Measurements from ENCODE around the gene TXNDC15.
A peak's percentile ranks its signal among the peaks of the same experiment; 100 is the strongest.

TXNDC15 gene

DNA sequence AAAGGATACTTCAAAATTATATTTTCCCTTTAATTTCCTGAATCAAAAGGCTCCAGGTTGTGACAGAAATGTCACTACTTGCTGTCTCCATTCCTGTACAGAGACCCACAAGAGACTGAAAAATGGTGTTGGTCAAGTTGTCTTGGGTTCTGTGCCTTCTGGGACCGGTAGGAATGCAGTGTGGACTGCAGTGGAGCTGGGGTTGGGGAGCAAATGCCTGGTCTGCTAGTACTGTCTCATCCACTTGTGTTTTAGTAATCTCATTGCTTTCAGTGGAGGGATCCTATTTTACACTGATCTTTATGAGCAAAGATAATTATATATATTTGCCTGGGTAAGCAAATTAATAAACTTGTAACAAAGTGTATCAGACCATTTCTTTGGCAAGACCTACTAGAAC is 69.4 kb downstream of the TXNDC15 start:
- no peak for TF ChIP-seq SPI1 (IDR thresholded peaks at IDR 0.05; ENCODE audit: borderline replicate concordance, low read depth)
- TF ChIP-seq, protein P1, sequence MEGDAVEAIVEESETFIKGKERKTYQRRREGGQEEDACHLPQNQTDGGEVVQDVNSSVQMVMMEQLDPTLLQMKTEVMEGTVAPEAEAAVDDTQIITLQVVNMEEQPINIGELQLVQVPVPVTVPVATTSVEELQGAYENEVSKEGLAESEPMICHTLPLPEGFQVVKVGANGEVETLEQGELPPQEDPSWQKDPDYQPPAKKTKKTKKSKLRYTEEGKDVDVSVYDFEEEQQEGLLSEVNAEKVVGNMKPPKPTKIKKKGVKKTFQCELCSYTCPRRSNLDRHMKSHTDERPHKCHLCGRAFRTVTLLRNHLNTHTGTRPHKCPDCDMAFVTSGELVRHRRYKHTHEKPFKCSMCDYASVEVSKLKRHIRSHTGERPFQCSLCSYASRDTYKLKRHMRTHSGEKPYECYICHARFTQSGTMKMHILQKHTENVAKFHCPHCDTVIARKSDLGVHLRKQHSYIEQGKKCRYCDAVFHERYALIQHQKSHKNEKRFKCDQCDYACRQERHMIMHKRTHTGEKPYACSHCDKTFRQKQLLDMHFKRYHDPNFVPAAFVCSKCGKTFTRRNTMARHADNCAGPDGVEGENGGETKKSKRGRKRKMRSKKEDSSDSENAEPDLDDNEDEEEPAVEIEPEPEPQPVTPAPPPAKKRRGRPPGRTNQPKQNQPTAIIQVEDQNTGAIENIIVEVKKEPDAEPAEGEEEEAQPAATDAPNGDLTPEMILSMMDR (IDR thresholded peaks at IDR 0.05; ENCODE audit: insufficient read depth, low read length): no peak
- Histone ChIP-seq H3K4me3 (replicated peaks; ENCODE audit: insufficient read depth, low read length) (no peak overlapping the region), H3K27ac (replicated peaks) (no peak overlapping the region), H3K27me3 (ENCODE audit: insufficient read depth, poor library complexity, severe bottlenecking) (no peaks in the 10 kb centered on the region)
- DNase-seq (ENCODE audit: low read depth in 1 of 2, low spot score in 1 of 2): no peak

DNA sequence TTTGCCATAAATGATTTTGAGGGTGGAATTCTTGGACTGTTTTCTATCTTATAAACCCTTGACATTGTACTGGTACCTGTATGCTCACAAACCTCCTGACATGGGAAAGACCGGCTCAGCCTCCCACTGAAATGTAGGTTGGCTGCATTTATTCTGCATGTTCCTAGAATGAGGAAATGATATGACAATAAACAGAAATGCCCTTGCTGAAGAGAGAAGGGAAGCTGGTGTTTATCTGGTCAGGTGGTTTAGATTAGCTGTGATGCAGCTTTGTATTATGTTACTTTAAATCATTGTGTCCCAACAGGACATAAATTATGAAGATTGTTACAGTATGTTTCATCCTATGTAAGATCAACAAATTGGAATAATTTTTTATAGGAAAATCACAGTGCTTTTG is 70.5 kb downstream of the TXNDC15 start:
- no peak for DNase-seq (ENCODE audit: low read depth in 1 of 2, low spot score in 1 of 2)
- Histone ChIP-seq H3K27me3 (ENCODE audit: insufficient read depth, poor library complexity, severe bottlenecking) (no peaks in the 10 kb centered on the region), H3K27ac (replicated peaks) (no peak overlapping the region), H3K4me3 (replicated peaks; ENCODE audit: insufficient read depth, low read length) (no peak overlapping the region)
- TF ChIP-seq GABPA (IDR thresholded peaks at IDR 0.05; ENCODE audit: low read depth): no peak
- TF ChIP-seq, protein P2, sequence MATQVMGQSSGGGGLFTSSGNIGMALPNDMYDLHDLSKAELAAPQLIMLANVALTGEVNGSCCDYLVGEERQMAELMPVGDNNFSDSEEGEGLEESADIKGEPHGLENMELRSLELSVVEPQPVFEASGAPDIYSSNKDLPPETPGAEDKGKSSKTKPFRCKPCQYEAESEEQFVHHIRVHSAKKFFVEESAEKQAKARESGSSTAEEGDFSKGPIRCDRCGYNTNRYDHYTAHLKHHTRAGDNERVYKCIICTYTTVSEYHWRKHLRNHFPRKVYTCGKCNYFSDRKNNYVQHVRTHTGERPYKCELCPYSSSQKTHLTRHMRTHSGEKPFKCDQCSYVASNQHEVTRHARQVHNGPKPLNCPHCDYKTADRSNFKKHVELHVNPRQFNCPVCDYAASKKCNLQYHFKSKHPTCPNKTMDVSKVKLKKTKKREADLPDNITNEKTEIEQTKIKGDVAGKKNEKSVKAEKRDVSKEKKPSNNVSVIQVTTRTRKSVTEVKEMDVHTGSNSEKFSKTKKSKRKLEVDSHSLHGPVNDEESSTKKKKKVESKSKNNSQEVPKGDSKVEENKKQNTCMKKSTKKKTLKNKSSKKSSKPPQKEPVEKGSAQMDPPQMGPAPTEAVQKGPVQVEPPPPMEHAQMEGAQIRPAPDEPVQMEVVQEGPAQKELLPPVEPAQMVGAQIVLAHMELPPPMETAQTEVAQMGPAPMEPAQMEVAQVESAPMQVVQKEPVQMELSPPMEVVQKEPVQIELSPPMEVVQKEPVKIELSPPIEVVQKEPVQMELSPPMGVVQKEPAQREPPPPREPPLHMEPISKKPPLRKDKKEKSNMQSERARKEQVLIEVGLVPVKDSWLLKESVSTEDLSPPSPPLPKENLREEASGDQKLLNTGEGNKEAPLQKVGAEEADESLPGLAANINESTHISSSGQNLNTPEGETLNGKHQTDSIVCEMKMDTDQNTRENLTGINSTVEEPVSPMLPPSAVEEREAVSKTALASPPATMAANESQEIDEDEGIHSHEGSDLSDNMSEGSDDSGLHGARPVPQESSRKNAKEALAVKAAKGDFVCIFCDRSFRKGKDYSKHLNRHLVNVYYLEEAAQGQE (IDR thresholded peaks at IDR 0.05; ENCODE audit: insufficient replicate concordance, low read depth): no peak
- TF ChIP-seq SPI1 (IDR thresholded peaks at IDR 0.05; ENCODE audit: borderline replicate concordance, low read depth): peak; percentile 28; the same call in 1 of the 2 replicates
- TF ChIP-seq, protein P1 (IDR thresholded peaks at IDR 0.05; ENCODE audit: insufficient read depth, low read length): no peak
- no peak for TF ChIP-seq POLR2AphosphoS5 (IDR thresholded peaks at IDR 0.05; ENCODE audit: low read depth)

DNA sequence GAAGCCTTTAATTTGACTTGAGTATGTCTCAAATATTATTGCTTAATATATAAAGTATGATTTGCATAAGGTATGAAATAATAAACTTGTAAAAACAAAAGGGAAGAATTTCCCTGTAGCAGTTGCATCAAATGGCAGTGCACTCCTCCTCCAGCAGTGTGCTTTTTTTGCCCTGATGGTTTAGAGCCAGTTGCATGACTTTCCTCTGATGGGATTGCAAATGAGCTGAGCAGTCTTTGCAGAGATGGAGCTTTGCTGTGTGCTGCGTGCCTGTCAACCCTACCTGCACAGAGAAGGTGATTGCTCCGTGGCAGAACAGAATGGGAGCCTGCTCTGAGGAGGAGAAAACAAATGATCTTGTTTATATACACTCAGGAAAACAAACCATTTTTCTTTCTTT is 70.9 kb downstream of the TXNDC15 start:
- TF ChIP-seq, protein P1 (IDR thresholded peaks at IDR 0.05; ENCODE audit: insufficient read depth, low read length): no peak
- TF ChIP-seq GABPA (IDR thresholded peaks at IDR 0.05; ENCODE audit: low read depth) (no peak), POLR2AphosphoS5 (IDR thresholded peaks at IDR 0.05; ENCODE audit: low read depth) (no peak), SPI1 (IDR thresholded peaks at IDR 0.05; ENCODE audit: borderline replicate concordance, low read depth) (no peak)
- TF ChIP-seq, protein P2 (IDR thresholded peaks at IDR 0.05; ENCODE audit: insufficient replicate concordance, low read depth): no peak
- Histone ChIP-seq H3K27me3 (ENCODE audit: insufficient read depth, poor library complexity, severe bottlenecking) (no peaks in the 10 kb centered on the region), H3K27ac (replicated peaks) (no peak overlapping the region), H3K4me3 (replicated peaks; ENCODE audit: insufficient read depth, low read length) (no peak overlapping the region)
- DNase-seq (ENCODE audit: low read depth in 1 of 2, low spot score in 1 of 2): no peak

DNA sequence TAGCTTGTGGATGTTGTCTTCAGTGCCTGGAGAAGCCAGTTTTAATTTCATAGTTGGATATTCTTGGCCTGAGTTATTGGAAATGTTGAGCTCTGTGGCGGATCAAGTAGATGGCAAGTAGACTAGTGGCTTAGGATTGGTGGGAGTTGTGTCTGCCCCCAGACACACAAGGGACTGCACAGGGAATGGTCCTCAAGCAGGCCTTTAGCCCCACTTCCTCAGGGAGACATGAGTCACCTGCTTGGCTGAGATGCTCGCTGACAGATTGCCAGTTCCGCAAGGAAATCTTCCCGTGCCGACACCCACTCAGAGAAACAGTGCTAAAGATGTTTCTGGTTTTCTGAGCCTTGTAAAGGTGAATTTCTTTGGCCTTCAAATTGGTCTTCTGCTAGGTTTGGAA is 74.7 kb downstream of the TXNDC15 start:
- H3K27me3 ChIP-seq (ENCODE audit: insufficient read depth, poor library complexity, severe bottlenecking): no peaks in the 10 kb centered on the region
- DNase-seq (ENCODE audit: low read depth in 1 of 2, low spot score in 1 of 2): no peak
- no peak for TF ChIP-seq GABPA (IDR thresholded peaks at IDR 0.05; ENCODE audit: low read depth)
- TF ChIP-seq SPI1 (IDR thresholded peaks at IDR 0.05; ENCODE audit: borderline replicate concordance, low read depth): no peak
- TF ChIP-seq, protein P1 (IDR thresholded peaks at IDR 0.05; ENCODE audit: insufficient read depth, low read length): no peak
- TF ChIP-seq, protein P2 (IDR thresholded peaks at IDR 0.05; ENCODE audit: insufficient replicate concordance, low read depth): no peak
- TF ChIP-seq POLR2AphosphoS5 (IDR thresholded peaks at IDR 0.05; ENCODE audit: low read depth): no peak
- H3K27ac ChIP-seq (replicated peaks): no peak overlapping the region
- no peak overlapping the region for H3K4me3 ChIP-seq (replicated peaks; ENCODE audit: insufficient read depth, low read length)

Data from HL-60 (cell line).